GM06990 (cell line): ENCODE measurements around the gene PLOD1.
A peak's percentile ranks its signal among the peaks of the same experiment; 100 is the strongest.

Source experiments
- DNase-seq: peaks from one replicate; pipeline ENCODE4 v3.0.0-alpha.2; 2011; ENCODE audit not compliant: insufficient read length; ENCODE audit errors: extremely low read depth
- H3K27me3 ChIP-seq: replicated peaks from 2 replicates; pipeline ENCODE4 v1.6.0; 2011; ENCODE audit warnings: low read length; ENCODE audit not compliant: control insufficient read depth, insufficient read depth
- H3K36me3 ChIP-seq: 2 replicates; pipeline ENCODE4 v1.5.1; 2011; ENCODE audit warnings: low read length; ENCODE audit not compliant: control insufficient read depth, insufficient read depth
- H3K4me3 ChIP-seq: replicated peaks from 2 replicates; pipeline ENCODE4 v1.5.1; 2011; ENCODE audit warnings: low read depth, mild to moderate bottlenecking, control low read depth, low read length
- CTCF ChIP-seq: IDR thresholded peaks from 2 replicates; pipeline ENCODE4 v1.5.1; 2011; ENCODE audit warnings: low read length, control low read depth, mild to moderate bottlenecking, inconsistent platforms; ENCODE audit not compliant: insufficient read depth, poor library complexity, severe bottlenecking

Gene PLOD1

DNA sequence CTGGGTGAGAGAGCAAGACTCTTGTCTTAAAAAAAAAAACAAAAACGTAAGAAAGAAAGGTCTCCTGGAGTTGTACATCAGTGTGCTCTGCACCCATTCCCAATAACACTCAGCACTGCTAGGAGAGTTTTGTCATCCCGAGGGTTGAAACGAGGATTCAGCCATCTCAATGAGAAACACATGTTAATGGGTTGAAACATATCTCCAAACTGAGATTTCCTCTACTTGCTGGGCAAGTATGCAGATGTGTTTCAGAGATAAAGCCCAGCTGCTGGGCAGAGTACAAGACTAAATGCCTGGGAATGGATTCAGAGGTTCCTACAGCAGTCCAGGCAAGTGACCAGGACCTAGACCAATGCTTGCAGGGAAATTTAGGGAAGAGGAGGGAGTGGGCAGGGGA is 43.1 kb downstream of the PLOD1 start:
- peaks cover 13% of the 10 kb centered on the region for H3K36me3 ChIP-seq
- H3K4me3 ChIP-seq, result no peak overlapping the region
- H3K27me3 ChIP-seq, result no peaks in the 10 kb centered on the region
- no peak for DNase-seq
- no peak for TF ChIP-seq CTCF

- no peak for DNase-seq
- no peak for TF ChIP-seq CTCF
Observed at GRCh38 chr1:11978301-11978700, 43.8 kb downstream of the PLOD1 start.

DNA sequence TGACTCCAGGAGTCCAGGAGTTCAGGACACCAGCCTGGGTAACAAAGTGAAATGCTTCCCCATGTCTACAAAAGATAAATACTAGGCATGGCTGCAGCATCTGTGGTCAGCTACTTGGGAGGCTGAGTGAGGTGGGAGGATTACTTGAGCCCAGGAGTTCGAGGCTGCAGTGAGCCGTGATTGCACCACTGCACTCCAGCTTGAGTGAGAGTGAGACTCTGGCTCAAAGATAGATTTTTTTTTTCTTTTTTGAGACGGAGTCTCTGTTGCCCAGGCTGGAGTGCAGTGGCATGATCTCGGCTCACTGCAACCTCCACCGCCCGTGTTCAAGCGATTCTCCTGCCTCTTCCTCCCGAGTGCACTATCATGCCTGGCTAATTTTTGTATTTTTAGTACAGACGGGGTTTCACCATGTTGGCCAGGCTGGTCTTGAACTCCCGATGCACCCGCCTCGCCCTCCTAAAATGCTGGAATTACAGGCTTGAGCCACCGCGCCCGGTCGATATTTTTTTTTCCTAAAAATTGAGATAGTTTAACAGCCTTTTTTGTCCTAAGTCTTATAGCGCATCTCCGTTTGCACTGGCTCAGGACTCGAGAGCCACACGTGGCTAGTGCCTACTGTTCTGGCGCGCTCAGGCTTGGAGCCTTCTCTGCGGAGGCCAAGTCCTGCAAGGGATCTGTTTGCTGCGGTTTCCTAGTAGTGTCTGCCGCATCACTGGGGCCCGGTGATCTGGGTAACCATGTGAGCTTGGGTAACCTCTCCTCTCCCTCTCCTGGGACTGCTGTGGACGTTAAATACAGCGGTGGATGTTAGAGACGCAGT is 44.7 kb downstream of the PLOD1 start:
- TF ChIP-seq CTCF, result no peak
- H3K4me3 ChIP-seq, result peak overlapping the region; percentile 68
- peaks cover 15% of the 10 kb centered on the region for H3K36me3 ChIP-seq
- no peaks in the 10 kb centered on the region for H3K27me3 ChIP-seq
- DNase-seq, result no peak

More at GRCh38 chr1:11978301-11978700, 43.8 kb downstream of the PLOD1 start:
- H3K4me3 ChIP-seq, result no peak overlapping the region
- H3K36me3 ChIP-seq, result peaks cover 11% of the 10 kb centered on the region
- no peaks in the 10 kb centered on the region for H3K27me3 ChIP-seq

- H3K36me3 ChIP-seq, result peaks cover 14% of the 10 kb centered on the region
- no peaks in the 10 kb centered on the region for H3K27me3 ChIP-seq
- TF ChIP-seq CTCF, result no peak
- peak; percentile 99 for DNase-seq
- H3K4me3 ChIP-seq, result peak within 1 kb of the TSS; percentile 68
Observed at GRCh38 chr1:11979851-11980675, 45.5 kb downstream of the PLOD1 start, which contains the start of gene MFN2. Gene MFN2 (plus strand): TSS chr1:11980444. CDS start chr1:11989169, 8,725 bp downstream.

- H3K4me3 ChIP-seq, result peak overlapping the region; percentile 68
- no peak for TF ChIP-seq CTCF
- no peaks in the 10 kb centered on the region for H3K27me3 ChIP-seq
- peaks cover 12% of the 10 kb centered on the region for H3K36me3 ChIP-seq
- no peak for DNase-seq
Observed at GRCh38 chr1:11980676-11980972, 46.1 kb downstream of the PLOD1 start.
